ENCODE data around the gene POP7. TPM values are rescaled to one million over a fixed set of nuclear protein-coding genes. Genes with fewer than 3 reads are reported as not detected.

POP7 gene
- total and polyA plus RNA-seq, 2 donors from 2014 or later: 25.7 to 41.8 TPM

DNA sequence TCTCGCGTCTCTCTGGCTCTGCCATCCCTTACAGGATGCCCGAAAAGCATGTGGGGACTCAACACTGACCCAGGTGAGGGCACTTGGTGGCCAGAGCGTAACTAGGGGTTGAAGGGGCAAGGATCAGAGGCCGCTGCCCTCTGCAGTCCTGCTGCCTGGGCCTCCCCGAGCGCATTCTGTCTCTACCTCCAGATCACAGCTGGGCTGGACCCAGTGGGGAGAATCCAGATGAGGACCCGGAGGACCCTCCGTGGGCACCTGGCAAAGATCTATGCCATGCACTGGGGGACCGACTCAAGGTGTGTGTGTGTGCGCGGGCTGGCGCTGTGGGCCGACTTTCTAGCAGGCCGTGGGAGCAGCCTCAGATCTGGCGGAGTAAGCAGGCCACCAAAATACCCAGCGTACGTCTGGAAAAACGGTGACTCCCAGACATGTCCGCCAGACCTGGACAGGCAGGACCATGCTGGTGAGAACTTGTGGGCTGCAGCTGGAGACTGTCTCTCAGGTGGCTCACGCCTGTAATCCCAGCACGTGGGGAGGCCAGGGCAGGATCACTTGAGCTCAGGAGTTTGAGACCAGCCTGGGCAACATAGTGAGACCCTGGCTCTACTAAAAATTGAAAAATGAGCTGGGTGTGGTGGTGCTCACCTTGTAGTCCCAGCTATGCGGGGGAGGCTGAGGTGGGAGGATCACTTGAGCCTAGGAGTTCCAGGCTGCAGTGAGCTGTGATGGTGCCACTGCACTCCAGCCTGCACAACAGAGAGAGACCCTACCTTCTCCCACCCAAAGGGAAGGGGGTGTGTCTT is 29.2 kb upstream of the POP7 start:
- H3K27me3 ChIP-seq (ENCODE audit: control insufficient read depth, insufficient read depth, low read length): no peaks in the 10 kb centered on the region
- peak in 2 of 5 donors; percentile 64 to 79 for DNase-seq

DNA sequence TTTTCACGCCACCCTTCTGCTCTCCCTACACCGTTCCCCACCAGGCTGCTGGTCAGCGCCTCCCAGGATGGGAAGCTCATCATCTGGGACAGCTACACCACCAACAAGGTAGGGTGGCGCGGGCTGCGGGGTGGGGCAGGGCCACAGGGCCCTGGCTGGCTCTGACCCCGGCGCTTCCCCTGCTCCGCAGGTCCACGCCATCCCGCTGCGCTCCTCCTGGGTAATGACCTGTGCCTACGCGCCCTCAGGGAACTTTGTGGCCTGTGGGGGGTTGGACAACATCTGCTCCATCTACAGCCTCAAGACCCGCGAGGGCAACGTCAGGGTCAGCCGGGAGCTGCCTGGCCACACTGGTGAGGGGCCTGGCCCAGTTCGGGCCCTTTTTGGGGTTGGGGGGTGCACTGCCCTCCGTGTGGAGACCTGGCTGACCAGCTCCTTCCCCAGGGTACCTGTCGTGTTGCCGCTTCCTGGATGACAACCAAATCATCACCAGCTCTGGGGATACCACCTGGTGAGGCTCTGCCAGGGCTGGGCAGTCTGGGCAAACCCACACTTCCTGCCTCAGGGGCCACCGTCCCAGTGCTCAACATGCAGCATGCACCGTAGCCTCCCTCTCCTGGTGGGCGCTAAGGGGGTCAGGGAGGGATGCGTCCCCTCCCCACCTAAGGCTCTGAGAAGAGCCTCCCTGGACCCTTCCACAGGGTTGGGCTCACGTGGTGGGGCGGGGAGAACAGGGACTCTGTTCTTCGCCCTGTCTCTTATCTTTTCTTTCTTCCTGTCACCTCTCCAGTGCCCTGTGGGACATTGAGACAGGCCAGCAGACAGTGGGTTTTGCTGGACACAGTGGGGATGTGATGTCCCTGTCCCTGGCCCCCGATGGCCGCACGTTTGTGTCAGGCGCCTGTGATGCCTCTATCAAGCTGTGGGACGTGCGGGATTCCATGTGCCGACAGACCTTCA is 28.3 kb upstream of the POP7 start:
- DNase-seq (peak in 2 of 5 donors; percentile 59 to 79), FAIRE-seq (no peak)
- Histone ChIP-seq H3K27ac (ENCODE audit: low read depth in 2 of 2, low read length in 2 of 2) (no peak overlapping the region), H3K4me3 (ENCODE audit: low read length in 3 of 3) (no peak overlapping the region), H3K36me3 (ENCODE audit: control insufficient read depth in 2 of 3, insufficient read depth in 3 of 3, low read length in 3 of 3) (peaks cover 0 to 20% (median 14%) of the 10 kb centered on the region in 3 donors), H3K9ac (ENCODE audit: low read length in 3 of 3) (no peak overlapping the region), H3K9me3 (ENCODE audit: control insufficient read depth in 2 of 3, insufficient read depth in 1 of 3, low read length in 3 of 3) (no peaks in the 10 kb centered on the region), H3K4me1 (ENCODE audit: control insufficient read depth in 2 of 3, insufficient read depth in 2 of 3, low read depth in 1 of 3, low read length in 3 of 3) (peaks cover 0 to 3% (median 0%) of the 10 kb centered on the region in 3 donors), H3K27me3 (ENCODE audit: control insufficient read depth, insufficient read depth, low read length) (no peaks in the 10 kb centered on the region)
- TF ChIP-seq, protein P1, sequence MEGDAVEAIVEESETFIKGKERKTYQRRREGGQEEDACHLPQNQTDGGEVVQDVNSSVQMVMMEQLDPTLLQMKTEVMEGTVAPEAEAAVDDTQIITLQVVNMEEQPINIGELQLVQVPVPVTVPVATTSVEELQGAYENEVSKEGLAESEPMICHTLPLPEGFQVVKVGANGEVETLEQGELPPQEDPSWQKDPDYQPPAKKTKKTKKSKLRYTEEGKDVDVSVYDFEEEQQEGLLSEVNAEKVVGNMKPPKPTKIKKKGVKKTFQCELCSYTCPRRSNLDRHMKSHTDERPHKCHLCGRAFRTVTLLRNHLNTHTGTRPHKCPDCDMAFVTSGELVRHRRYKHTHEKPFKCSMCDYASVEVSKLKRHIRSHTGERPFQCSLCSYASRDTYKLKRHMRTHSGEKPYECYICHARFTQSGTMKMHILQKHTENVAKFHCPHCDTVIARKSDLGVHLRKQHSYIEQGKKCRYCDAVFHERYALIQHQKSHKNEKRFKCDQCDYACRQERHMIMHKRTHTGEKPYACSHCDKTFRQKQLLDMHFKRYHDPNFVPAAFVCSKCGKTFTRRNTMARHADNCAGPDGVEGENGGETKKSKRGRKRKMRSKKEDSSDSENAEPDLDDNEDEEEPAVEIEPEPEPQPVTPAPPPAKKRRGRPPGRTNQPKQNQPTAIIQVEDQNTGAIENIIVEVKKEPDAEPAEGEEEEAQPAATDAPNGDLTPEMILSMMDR (IDR thresholded peaks at IDR 0.05; ENCODE audit: borderline replicate concordance, extremely low read depth, insufficient read depth): no peak
- intact Hi-C loops (cut with DNase I): no loop called here

More for the DNA sequence above, 29.2 kb upstream of the POP7 start:
- TF ChIP-seq, protein P1 (IDR thresholded peaks at IDR 0.05; ENCODE audit: borderline replicate concordance, extremely low read depth, insufficient read depth): no peak
- FAIRE-seq: no peak
- intact Hi-C loops (cut with DNase I): no loop called here
- Histone ChIP-seq H3K4me3 (ENCODE audit: low read length in 3 of 3) (peak overlapping the region in 1 of 3 donors; percentile 60), H3K4me1 (ENCODE audit: control insufficient read depth in 2 of 3, insufficient read depth in 2 of 3, low read depth in 1 of 3, low read length in 3 of 3) (peaks cover 0 to 3% (median 0%) of the 10 kb centered on the region in 3 donors), H3K9ac (ENCODE audit: low read length in 3 of 3) (no peak overlapping the region), H3K9me3 (ENCODE audit: control insufficient read depth in 2 of 3, insufficient read depth in 1 of 3, low read length in 3 of 3) (no peaks in the 10 kb centered on the region), H3K36me3 (ENCODE audit: control insufficient read depth in 2 of 3, insufficient read depth in 3 of 3, low read length in 3 of 3) (peaks cover 0 to 20% (median 14%) of the 10 kb centered on the region in 3 donors), H3K27ac (ENCODE audit: low read depth in 2 of 2, low read length in 2 of 2) (peak overlapping the region; percentile 53 to 82)

DNA sequence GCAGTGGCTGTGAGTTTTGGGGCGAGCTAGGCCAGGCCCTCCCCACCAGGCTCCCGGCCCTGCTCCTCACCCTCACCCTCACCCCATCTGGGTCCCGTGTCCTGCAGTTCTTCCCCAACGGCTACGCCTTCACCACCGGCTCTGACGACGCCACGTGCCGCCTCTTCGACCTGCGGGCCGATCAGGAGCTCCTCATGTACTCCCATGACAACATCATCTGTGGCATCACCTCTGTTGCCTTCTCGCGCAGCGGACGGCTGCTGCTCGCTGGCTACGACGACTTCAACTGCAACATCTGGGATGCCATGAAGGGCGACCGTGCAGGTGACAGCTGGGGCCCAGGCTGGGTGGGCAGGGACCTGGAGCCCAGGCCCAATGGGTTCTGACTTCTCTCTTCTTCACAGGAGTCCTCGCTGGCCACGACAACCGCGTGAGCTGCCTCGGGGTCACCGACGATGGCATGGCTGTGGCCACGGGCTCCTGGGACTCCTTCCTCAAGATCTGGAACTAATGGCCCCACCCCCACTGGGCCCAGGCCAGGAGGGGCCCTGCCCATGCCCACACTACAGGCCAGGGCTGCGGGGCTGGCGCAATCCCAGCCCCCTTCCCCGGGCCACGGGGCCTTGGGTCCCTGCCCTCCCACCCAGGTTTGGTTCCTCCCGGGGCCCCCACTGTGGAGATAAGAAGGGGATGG is 27.5 kb upstream of the POP7 start:
- intact Hi-C loops (cut with DNase I): no loop called here
- Histone ChIP-seq H3K36me3 (ENCODE audit: control insufficient read depth in 2 of 3, insufficient read depth in 3 of 3, low read length in 3 of 3) (peaks cover 0 to 23% (median 14%) of the 10 kb centered on the region in 3 donors), H3K9me3 (ENCODE audit: control insufficient read depth in 2 of 3, insufficient read depth in 1 of 3, low read length in 3 of 3) (no peaks in the 10 kb centered on the region), H3K27me3 (ENCODE audit: control insufficient read depth, insufficient read depth, low read length) (no peaks in the 10 kb centered on the region), H3K9ac (ENCODE audit: low read length in 3 of 3) (no peak overlapping the region), H3K4me3 (ENCODE audit: low read length in 3 of 3) (no peak overlapping the region), H3K4me1 (ENCODE audit: control insufficient read depth in 2 of 3, insufficient read depth in 2 of 3, low read depth in 1 of 3, low read length in 3 of 3) (peaks cover 0 to 3% (median 0%) of the 10 kb centered on the region in 3 donors), H3K27ac (ENCODE audit: low read depth in 2 of 2, low read length in 2 of 2) (no peak overlapping the region)
- no peak for FAIRE-seq
- DNase-seq: peak in 2 of 5 donors; percentile 62 to 79
- TF ChIP-seq, protein P1 (IDR thresholded peaks at IDR 0.05; ENCODE audit: borderline replicate concordance, extremely low read depth, insufficient read depth): no peak

Measured in kidney (tissue), 14 donors.